GM21825 (cell line): ENCODE data around the gene UBR3.

Source experiments
- ATAC-seq: cut with Tn5 transposase; IDR thresholded peaks from one replicate; pipeline ENCODE4 v1.9.1; 2021; ENCODE audit warnings: mild to moderate bottlenecking, moderate library complexity; ENCODE audit not compliant: unreplicated experiment

The UBR3 gene

GRCh38 chr2:169997140-169997887 is 170.1 kb downstream of the UBR3 start:
- no peak for ATAC-seq

- ATAC-seq: no peak
Observed at GRCh38 chr2:169999054-169999453, 171.8 kb downstream of the UBR3 start.

- no peak for ATAC-seq
Observed at GRCh38 chr2:170002096-170002495, 174.8 kb downstream of the UBR3 start.

GRCh38 chr2:170005702-170006101 is 178.4 kb downstream of the UBR3 start:
- ATAC-seq: no peak

DNA sequence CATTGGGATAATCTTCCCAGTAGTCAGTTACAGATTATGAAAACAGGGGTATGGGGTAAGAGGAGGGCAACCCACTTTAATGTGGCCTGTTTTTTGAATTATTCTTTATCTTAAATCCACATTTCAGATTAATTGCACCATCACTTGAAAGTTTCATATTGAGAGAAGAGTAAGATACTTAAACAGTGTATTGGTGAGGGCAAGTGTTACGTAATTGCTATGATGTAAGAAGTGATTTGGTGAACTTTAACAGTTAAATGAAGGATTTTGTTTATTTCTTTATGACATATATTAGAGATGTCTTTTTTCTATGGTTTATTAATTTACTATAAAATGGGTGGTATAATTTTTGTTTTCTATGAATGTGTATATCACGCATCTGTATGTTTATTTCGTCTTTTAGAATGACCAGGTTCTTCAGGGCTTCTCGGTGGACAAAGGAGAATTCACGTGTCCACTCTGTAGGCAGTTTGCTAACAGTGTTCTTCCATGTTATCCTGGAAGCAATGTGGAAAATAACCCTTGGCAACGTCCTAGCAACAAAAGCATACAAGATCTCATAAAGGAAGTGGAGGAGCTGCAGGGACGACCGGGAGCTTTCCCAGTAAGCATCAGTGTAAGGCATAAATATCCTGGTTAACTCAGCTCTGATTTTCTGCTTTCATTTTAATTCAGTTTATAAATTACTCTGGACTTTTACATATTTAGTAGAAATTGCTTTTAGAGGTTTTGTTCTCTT is 179.5 kb downstream of the UBR3 start:
- ATAC-seq: no peak

DNA sequence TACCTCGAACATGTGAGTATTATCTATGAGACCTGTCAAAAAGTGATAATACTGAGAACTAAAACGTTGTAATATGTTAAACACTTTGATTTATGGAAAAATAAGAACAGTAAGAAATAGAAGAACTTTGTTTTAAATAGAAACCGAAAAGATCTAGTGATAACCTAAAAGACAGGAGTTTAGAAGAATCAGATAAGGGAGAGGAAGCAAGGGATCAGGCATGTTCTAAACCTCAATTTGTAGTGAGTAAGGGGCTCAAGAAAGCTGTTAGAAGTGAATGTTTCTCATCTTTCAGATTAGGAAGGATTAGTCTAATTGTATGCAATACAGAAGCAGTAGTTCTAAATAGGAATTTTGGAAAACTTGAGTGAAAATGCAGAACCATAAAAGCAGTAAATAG is 182.0 kb downstream of the UBR3 start:
- no peak for ATAC-seq

DNA sequence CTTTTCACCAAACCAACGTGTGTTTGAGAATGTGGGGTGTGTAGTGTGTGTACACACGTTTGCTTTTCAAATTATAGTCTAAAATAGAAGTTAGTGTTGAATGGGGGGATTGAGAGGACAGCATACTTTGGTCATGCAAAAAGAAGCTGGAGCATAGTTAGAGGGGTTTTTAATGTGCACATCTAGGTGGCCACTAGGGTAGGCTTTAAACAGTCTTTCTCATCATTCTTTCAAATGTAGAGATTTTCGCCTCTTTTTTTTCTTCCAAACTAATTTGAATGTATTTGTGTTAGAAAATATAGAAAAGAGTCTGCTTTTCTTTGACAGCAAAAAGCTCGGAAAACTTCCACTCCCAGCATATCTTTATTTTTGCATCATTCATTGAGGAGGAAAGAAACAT is 185.5 kb downstream of the UBR3 start:
- ATAC-seq: no peak

GRCh38 chr2:170013802-170014551 is 186.7 kb downstream of the UBR3 start:
- ATAC-seq: no peak

DNA sequence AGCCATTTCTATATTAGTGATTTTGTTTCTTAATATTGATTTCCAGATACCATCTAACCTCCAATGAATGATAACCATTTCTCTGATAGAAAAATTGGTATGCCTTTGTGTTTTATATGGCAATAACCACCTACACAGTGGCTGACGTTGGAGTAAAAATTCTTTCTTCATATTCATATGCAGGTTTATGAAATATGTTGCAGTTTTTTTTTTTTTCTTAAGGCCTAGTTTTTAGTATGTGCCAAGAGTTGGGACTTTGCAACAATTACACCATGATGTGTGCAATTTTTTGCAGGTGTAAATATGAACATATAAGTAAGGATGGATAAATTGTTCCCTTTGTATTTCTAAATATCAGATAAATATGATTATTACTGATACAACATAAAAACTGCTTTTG is 187.5 kb downstream of the UBR3 start:
- no peak for ATAC-seq

DNA sequence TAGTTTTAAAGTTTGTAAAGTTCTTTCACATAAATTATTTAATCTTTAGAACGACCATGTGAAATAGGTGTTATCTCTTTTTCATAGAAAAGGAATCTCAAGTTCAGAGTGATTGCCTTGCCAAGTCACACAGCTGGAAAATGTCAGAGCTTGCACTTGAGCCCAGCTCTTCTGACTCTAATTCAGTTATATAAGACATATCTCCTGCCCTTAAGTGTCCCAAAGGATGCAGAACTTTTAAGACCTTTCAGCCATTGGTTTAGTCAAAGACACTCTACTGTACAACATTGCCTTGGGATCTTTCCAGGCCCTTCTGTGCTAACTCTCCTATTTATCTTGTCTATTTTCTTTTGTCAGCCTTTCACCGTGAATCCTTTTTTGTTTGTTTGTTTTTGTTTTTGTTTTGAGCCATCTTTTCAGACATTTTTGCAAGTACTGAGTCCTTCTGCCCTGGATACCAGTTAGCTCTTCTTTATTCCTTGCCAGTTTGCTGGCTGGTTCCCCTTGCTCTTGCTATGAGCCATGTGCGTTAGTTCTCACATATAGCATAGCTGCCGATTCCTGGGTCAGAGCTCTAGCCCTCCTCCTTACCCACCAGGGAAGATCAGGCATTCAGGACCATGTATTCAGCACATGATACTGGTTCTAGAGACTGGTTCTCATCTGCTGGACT is 190.7 kb downstream of the UBR3 start:
- no peak for ATAC-seq

GRCh38 chr2:170019060-170019805 is 192.0 kb downstream of the UBR3 start:
- ATAC-seq: no peak

DNA sequence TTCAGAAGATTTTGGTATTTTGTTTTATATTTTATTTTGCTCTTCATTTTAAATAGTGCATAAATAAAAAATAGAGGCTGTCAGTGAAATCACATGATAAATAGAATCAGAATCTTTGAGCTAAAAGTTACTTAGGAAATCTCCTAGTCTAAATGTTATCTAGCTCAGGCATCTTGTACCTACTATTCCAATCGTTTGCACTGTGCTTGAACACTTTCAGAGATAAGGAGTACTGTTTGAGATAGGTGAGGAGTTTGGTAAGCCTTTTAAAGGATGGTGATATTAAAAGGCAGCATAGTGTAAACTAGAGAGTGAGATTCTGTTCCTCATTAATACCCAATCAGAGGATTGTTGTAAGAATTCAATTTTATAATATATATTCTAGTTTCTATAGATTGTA is 193.5 kb downstream of the UBR3 start:
- no peak for ATAC-seq

DNA sequence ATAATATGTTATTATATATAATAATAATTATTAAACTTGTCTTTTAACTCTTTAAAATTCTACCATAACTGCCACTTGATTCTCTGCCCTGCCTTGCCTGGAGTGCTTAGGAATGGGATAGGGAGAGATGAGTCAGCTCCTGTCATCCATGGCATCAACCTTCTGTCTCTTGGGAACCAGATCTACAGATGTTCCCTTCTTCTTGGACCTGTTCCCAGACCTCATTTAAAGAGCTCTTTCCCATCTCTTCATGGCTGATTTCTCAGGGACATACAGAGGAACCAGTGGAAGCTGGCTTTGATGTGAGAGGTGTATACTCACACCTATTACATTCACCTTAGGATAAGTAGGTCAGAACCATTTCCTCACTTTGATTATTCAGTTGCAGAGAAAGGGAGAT is 195.4 kb downstream of the UBR3 start:
- no peak for ATAC-seq

- peak; percentile 66 for ATAC-seq
Observed at GRCh38 chr2:170024721-170025120, 197.5 kb downstream of the UBR3 start.

GRCh38 chr2:170025223-170025622 is 198.0 kb downstream of the UBR3 start:
- ATAC-seq: no peak

DNA sequence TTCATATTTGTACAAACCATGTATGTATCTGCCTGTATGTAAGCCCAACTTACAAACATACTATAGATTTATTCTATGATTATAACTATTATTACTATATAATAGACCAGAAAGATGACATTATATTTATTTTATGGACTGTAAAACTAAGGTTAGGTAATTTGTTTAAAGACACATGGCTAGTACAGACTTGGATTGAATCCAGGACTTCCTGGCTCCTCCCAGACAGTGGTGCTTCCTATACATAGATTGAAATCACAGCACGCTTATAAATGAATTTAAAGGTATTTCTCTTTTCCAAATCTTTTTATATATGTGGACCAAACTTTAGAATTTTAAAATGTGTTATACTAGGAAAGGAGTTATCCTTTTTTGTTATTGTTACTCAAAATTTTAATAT is 199.1 kb downstream of the UBR3 start:
- no peak for ATAC-seq

GRCh38 chr2:170029551-170029950 is 202.3 kb downstream of the UBR3 start:
- no peak for ATAC-seq

DNA sequence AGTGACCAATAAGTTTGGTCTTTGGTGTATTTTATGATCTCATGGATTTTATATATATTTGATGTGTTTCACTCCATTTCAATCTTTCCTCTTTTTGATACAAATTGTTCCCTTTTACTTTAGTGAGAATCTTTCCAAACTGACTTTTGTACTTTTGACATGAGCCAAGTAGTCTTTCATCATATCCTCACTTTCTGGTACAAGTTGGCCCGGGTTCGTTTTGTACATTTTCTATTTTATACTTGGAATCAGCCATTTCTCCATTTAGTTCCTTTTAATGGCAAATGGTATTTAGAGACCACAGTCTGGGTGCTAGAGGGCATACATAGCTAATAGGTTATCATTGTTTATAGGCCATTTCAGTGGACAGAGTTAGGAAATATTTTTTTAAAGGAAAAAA is 202.8 kb downstream of the UBR3 start:
- no peak for ATAC-seq

DNA sequence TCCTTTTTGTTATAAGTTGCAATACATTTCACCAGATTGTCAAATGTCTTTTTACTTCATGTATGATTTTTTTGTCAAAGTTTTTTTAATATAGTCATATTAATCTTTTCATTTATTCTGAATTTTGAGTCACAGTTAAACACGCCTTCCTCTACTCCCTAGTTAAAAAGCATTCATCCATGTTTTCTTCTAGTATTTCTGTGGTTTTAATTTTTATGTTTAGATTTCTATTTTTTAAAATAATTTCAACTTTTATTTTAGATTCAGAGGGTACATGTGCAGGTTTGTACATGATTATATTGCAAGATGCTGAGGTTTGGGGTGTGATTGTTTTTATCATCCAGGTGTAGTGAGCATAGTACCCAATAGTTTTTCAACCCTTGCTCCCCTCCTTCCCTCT is 204.0 kb downstream of the UBR3 start:
- no peak for ATAC-seq

- no peak for ATAC-seq
Observed at GRCh38 chr2:170034596-170034995, 207.3 kb downstream of the UBR3 start.

- ATAC-seq: no peak
Observed at GRCh38 chr2:170038734-170039133, 211.5 kb downstream of the UBR3 start.
